ENCODE results near the gene KIF5B. TPM values are rescaled to one million over a fixed set of nuclear protein-coding genes. Genes with fewer than 3 reads are reported as not detected.

Gene KIF5B
- total and polyA plus RNA-seq, 2 experiments from 2014 or later: 63.5 to 81.8 TPM

DNA sequence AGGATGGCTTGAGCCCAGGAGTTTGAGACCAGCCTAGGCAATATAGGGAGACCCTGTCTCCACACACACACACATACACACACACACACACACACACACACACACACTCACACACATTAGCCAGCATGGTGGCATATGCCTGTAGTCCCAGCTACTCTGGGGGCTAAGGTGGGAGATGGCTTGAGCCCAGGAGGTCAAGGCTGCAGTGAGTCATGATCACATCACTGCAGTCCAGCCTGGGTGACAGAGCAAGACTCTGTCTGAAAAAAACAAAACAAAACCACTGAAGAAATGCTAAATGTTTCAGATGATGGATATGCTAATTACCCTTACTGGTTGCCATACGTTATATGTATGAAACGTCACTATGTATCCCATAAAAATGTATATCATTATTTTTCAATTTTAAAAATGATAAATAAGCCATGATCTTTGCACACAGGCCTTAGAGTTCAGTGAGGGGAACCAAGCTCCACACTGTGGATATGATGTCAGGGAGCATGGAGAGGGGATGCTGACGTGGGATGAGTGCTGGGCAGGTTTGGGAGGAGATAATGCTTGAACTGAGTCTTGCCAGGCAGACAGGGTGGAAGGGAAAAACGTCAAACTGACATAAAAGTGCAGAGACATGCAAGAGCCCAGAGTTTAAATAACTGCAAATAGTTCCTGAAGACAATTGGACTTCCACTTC, 81.6 kb downstream of the KIF5B start:
- Histone ChIP-seq H3K27ac (ENCODE audit: low read depth) (peak overlapping the region; percentile 36; the same call in 1 of the 2 replicates), H3K79me2 (replicated peaks; ENCODE audit: insufficient read depth) (no peaks in the 10 kb centered on the region), H3F3A (replicated peaks; ENCODE audit: low read depth) (no peaks in the 10 kb centered on the region), H4K20me1 (replicated peaks; ENCODE audit: insufficient read depth) (no peaks in the 10 kb centered on the region), H3K4me3 (no peak overlapping the region), H2AFZ (peak overlapping the region; percentile 45; the same call in 1 of the 2 replicates), H3K36me3 (ENCODE audit: insufficient read depth) (0 out of 2 replicates have a peak, but pooled peaks cover 3% of the 10 kb centered on the region), H3K4me1 (ENCODE audit: insufficient read depth) (peaks cover 13% of the 10 kb centered on the region; the same call in 1 of the 2 replicates), H3K27me3 (ENCODE audit: insufficient read depth) (no peaks in the 10 kb centered on the region), H3K4me2 (no peak overlapping the region), H3K9me2 (ENCODE audit: insufficient read depth) (no peaks in the 10 kb centered on the region; the same call in 1 of the 2 replicates)
- Mint-ChIP-seq H3K9me3 (peaks cover 11% of the 10 kb centered on the region), H3K36me3 (ENCODE audit: low read depth) (peaks cover 16% of the 10 kb centered on the region), H3K27ac (peak overlapping the region; percentile 21; the same call in 1 of the 2 replicates), H3K4me1 (peaks cover 17% of the 10 kb centered on the region), H3K27me3 (ENCODE audit: insufficient read depth, low read depth, poor library complexity) (peaks cover 3% of the 10 kb centered on the region), H3K4me3 (no peak overlapping the region)
- TF ChIP-seq JUNB (IDR thresholded peaks at IDR 0.05; ENCODE audit: unreplicated experiment) (no peak), ZNF114 (CRISPR knock-in tag; IDR thresholded peaks at IDR 0.05) (no peak), CREB1 (CRISPR knock-in tag; IDR thresholded peaks at IDR 0.05; ENCODE audit: low read depth) (no peak), EZH2phosphoT487 (IDR thresholded peaks at IDR 0.05; ENCODE audit: unreplicated experiment) (no peak), STAT1 (IDR thresholded peaks at IDR 0.05; ENCODE audit: unreplicated experiment) (no peak), ZNF331 (CRISPR knock-in tag; IDR thresholded peaks at IDR 0.05; ENCODE audit: low read depth) (no peak), EZH2 (IDR thresholded peaks at IDR 0.05; ENCODE audit: low read depth, unreplicated experiment) (no peak), NANOG (IDR thresholded peaks at IDR 0.05; ENCODE audit: borderline replicate concordance) (no peak), POLR2AphosphoS5 (IDR thresholded peaks at IDR 0.05; ENCODE audit: low read depth) (no peak)
- TF ChIP-seq, protein P1, sequence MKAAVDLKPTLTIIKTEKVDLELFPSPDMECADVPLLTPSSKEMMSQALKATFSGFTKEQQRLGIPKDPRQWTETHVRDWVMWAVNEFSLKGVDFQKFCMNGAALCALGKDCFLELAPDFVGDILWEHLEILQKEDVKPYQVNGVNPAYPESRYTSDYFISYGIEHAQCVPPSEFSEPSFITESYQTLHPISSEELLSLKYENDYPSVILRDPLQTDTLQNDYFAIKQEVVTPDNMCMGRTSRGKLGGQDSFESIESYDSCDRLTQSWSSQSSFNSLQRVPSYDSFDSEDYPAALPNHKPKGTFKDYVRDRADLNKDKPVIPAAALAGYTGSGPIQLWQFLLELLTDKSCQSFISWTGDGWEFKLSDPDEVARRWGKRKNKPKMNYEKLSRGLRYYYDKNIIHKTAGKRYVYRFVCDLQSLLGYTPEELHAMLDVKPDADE (IDR thresholded peaks at IDR 0.05): no peak
- TF ChIP-seq, protein P2, sequence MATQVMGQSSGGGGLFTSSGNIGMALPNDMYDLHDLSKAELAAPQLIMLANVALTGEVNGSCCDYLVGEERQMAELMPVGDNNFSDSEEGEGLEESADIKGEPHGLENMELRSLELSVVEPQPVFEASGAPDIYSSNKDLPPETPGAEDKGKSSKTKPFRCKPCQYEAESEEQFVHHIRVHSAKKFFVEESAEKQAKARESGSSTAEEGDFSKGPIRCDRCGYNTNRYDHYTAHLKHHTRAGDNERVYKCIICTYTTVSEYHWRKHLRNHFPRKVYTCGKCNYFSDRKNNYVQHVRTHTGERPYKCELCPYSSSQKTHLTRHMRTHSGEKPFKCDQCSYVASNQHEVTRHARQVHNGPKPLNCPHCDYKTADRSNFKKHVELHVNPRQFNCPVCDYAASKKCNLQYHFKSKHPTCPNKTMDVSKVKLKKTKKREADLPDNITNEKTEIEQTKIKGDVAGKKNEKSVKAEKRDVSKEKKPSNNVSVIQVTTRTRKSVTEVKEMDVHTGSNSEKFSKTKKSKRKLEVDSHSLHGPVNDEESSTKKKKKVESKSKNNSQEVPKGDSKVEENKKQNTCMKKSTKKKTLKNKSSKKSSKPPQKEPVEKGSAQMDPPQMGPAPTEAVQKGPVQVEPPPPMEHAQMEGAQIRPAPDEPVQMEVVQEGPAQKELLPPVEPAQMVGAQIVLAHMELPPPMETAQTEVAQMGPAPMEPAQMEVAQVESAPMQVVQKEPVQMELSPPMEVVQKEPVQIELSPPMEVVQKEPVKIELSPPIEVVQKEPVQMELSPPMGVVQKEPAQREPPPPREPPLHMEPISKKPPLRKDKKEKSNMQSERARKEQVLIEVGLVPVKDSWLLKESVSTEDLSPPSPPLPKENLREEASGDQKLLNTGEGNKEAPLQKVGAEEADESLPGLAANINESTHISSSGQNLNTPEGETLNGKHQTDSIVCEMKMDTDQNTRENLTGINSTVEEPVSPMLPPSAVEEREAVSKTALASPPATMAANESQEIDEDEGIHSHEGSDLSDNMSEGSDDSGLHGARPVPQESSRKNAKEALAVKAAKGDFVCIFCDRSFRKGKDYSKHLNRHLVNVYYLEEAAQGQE (IDR thresholded peaks at IDR 0.05; ENCODE audit: unreplicated experiment): no peak
- TF ChIP-seq, protein P3, sequence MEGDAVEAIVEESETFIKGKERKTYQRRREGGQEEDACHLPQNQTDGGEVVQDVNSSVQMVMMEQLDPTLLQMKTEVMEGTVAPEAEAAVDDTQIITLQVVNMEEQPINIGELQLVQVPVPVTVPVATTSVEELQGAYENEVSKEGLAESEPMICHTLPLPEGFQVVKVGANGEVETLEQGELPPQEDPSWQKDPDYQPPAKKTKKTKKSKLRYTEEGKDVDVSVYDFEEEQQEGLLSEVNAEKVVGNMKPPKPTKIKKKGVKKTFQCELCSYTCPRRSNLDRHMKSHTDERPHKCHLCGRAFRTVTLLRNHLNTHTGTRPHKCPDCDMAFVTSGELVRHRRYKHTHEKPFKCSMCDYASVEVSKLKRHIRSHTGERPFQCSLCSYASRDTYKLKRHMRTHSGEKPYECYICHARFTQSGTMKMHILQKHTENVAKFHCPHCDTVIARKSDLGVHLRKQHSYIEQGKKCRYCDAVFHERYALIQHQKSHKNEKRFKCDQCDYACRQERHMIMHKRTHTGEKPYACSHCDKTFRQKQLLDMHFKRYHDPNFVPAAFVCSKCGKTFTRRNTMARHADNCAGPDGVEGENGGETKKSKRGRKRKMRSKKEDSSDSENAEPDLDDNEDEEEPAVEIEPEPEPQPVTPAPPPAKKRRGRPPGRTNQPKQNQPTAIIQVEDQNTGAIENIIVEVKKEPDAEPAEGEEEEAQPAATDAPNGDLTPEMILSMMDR (conservative IDR thresholded peaks at IDR 0.05; ENCODE audit: low read depth in 2 of 2): no peak
- TF ChIP-seq, protein P4, sequence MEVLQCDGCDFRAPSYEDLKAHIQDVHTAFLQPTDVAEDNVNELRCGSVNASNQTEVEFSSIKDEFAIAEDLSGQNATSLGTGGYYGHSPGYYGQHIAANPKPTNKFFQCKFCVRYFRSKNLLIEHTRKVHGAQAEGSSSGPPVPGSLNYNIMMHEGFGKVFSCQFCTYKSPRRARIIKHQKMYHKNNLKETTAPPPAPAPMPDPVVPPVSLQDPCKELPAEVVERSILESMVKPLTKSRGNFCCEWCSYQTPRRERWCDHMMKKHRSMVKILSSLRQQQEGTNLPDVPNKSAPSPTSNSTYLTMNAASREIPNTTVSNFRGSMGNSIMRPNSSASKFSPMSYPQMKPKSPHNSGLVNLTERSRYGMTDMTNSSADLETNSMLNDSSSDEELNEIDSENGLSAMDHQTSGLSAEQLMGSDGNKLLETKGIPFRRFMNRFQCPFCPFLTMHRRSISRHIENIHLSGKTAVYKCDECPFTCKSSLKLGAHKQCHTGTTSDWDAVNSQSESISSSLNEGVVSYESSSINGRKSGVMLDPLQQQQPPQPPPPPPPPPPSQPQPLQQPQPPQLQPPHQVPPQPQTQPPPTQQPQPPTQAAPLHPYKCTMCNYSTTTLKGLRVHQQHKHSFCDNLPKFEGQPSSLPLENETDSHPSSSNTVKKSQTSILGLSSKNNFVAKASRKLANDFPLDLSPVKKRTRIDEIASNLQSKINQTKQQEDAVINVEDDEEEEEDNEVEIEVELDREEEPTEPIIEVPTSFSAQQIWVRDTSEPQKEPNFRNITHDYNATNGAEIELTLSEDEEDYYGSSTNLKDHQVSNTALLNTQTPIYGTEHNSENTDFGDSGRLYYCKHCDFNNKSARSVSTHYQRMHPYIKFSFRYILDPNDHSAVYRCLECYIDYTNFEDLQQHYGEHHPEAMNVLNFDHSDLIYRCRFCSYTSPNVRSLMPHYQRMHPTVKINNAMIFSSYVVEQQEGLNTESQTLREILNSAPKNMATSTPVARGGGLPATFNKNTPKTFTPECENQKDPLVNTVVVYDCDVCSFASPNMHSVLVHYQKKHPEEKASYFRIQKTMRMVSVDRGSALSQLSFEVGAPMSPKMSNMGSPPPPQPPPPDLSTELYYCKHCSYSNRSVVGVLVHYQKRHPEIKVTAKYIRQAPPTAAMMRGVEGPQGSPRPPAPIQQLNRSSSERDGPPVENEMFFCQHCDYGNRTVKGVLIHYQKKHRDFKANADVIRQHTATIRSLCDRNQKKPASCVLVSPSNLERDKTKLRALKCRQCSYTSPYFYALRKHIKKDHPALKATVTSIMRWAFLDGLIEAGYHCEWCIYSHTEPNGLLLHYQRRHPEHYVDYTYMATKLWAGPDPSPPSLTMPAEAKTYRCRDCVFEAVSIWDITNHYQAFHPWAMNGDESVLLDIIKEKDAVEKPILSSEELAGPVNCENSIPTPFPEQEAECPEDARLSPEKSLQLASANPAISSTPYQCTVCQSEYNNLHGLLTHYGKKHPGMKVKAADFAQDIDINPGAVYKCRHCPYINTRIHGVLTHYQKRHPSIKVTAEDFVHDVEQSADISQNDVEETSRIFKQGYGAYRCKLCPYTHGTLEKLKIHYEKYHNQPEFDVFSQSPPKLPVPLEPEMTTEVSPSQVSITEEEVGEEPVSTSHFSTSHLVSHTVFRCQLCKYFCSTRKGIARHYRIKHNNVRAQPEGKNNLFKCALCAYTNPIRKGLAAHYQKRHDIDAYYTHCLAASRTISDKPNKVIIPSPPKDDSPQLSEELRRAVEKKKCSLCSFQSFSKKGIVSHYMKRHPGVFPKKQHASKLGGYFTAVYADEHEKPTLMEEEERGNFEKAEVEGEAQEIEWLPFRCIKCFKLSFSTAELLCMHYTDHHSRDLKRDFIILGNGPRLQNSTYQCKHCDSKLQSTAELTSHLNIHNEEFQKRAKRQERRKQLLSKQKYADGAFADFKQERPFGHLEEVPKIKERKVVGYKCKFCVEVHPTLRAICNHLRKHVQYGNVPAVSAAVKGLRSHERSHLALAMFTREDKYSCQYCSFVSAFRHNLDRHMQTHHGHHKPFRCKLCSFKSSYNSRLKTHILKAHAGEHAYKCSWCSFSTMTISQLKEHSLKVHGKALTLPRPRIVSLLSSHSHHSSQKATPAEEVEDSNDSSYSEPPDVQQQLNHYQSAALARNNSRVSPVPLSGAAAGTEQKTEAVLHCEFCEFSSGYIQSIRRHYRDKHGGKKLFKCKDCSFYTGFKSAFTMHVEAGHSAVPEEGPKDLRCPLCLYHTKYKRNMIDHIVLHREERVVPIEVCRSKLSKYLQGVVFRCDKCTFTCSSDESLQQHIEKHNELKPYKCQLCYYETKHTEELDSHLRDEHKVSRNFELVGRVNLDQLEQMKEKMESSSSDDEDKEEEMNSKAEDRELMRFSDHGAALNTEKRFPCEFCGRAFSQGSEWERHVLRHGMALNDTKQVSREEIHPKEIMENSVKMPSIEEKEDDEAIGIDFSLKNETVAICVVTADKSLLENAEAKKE (CRISPR knock-in tag; IDR thresholded peaks at IDR 0.05): no peak
- ATAC-seq (no peak), DNase-seq (ENCODE audit: low spot score) (no peak)

Measured in GM23338 (cell line).